ENCODE results near the gene SYTL5. TPM values are rescaled to one million over a fixed set of nuclear protein-coding genes. Genes with fewer than 3 reads are reported as not detected.

SYTL5 gene
- polyA plus RNA-seq (2013, experiment 1 of 2): 0.04 TPM
- 0.04 TPM for polyA plus RNA-seq (2013, experiment 2 of 2)

DNA sequence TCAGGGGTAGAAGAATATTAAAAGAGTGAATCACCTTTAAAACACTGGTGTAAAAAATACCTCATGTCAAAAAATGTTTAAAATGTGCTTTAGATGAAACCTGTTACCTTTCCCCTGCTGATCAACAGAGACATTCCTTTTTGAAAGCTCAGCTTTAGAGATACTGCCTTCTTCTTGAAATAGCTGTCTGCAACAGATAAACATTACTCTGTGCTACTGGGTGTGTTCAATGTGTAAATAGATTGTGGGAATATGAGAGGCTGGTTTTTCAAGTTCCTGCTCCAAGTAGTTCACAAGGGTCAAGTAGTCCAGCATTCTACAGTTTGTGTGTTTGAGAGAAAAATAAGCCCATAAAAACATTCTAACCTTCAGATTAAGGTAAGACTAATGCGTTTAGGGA lies at the start of gene SYTL5:
SYTL5 (plus strand) TSS at position 263 of the 400 bp plus-strand sequence. CDS start 27,337 bp downstream, outside the sequence.
- H3K79me1 ChIP-seq (replicated peaks; ENCODE audit: low read length, poor library complexity, severe bottlenecking): no peaks in the 10 kb centered on the region
- H3K4me1 ChIP-seq (ENCODE audit: control insufficient read depth, insufficient read depth, low read depth, low read length): no peaks in the 10 kb centered on the region

GRCh38 chrX:37958525-37959211 lies 47.7 kb upstream of the SYTL5 start:
- H2BK12ac ChIP-seq (ENCODE audit: low read length in 2 of 2): no peak overlapping the region
- 66% methylated on average over 5 of the region's 7 CpGs for WGBS
- H4K91ac ChIP-seq (ENCODE audit: low read length): no peak overlapping the region
- no peaks in the 10 kb centered on the region for H3K36me3 ChIP-seq (ENCODE audit: control insufficient read depth in 1 of 2, insufficient read depth in 2 of 2, low read depth in 1 of 2, low read length in 2 of 2)
- no peak overlapping the region for H3K14ac ChIP-seq (ENCODE audit: low read length in 2 of 2)
- H3K27ac ChIP-seq (ENCODE audit: low read length, poor library complexity, severe bottlenecking): peak overlapping the region; percentile 71
- H3K4me3 ChIP-seq (ENCODE audit: insufficient read depth in 1 of 2, low read depth in 1 of 2, low read length in 2 of 2): no peak overlapping the region
- no peak overlapping the region for H2AFZ ChIP-seq (ENCODE audit: low read depth, low read length)
- H3K9ac ChIP-seq (ENCODE audit: low read length): no peak overlapping the region
- H3K4me2 ChIP-seq (ENCODE audit: low read length, poor library complexity, severe bottlenecking): peak overlapping the region; percentile 29
- H3K23ac ChIP-seq (ENCODE audit: low read length in 2 of 2): no peak overlapping the region
- no peak overlapping the region for H3K4ac ChIP-seq (ENCODE audit: low read depth in 1 of 2, low read length in 2 of 2)
- H4K8ac ChIP-seq (ENCODE audit: low read length): no peak overlapping the region
- no peak overlapping the region for H2AK5ac ChIP-seq (ENCODE audit: low read length, severe bottlenecking)
- no peak overlapping the region for H3K18ac ChIP-seq (ENCODE audit: low read depth in 1 of 2, low read length in 2 of 2)
- H2BK5ac ChIP-seq (ENCODE audit: low read depth, low read length, poor library complexity, severe bottlenecking): no peak overlapping the region
- DNase-seq: peak; percentile 6
- H3K79me1 ChIP-seq (replicated peaks; ENCODE audit: low read length, poor library complexity, severe bottlenecking): no peaks in the 10 kb centered on the region
- no peaks in the 10 kb centered on the region for H3K9me3 ChIP-seq (ENCODE audit: control insufficient read depth, low read length)
- no peak overlapping the region for H2BK120ac ChIP-seq (ENCODE audit: low read depth, low read length)
- no peaks in the 10 kb centered on the region for H3K27me3 ChIP-seq (ENCODE audit: control insufficient read depth in 1 of 2, insufficient read depth in 1 of 2, low read length in 2 of 2)
- no peak overlapping the region for H2BK15ac ChIP-seq (ENCODE audit: low read depth, poor library complexity, severe bottlenecking)
- H3K4me1 ChIP-seq (ENCODE audit: control insufficient read depth, insufficient read depth, low read depth, low read length): peaks cover 4% of the 10 kb centered on the region

More for the DNA sequence above, at the start of gene SYTL5:
- H2AFZ ChIP-seq (ENCODE audit: low read depth, low read length): no peak within 1 kb of the TSS
- H3K27ac ChIP-seq (ENCODE audit: low read length, poor library complexity, severe bottlenecking): no peak within 1 kb of the TSS
- no peak within 1 kb of the TSS for H3K4ac ChIP-seq (ENCODE audit: low read depth in 1 of 2, low read length in 2 of 2)
- no peaks in the 10 kb centered on the region for H3K9me3 ChIP-seq (ENCODE audit: control insufficient read depth, low read length)
- H3K4me2 ChIP-seq (ENCODE audit: low read length, poor library complexity, severe bottlenecking): no peak within 1 kb of the TSS
- H3K36me3 ChIP-seq (ENCODE audit: control insufficient read depth in 1 of 2, insufficient read depth in 2 of 2, low read depth in 1 of 2, low read length in 2 of 2): no peaks in the 10 kb centered on the region
- H2BK120ac ChIP-seq (ENCODE audit: low read depth, low read length): no peak within 1 kb of the TSS
- peak; percentile 9 for DNase-seq
- no peak within 1 kb of the TSS for H2BK12ac ChIP-seq (ENCODE audit: low read length in 2 of 2)
- H4K91ac ChIP-seq (ENCODE audit: low read length): no peak within 1 kb of the TSS
- H2AK5ac ChIP-seq (ENCODE audit: low read length, severe bottlenecking): no peak within 1 kb of the TSS
- no peak within 1 kb of the TSS for H3K4me3 ChIP-seq (ENCODE audit: insufficient read depth in 1 of 2, low read depth in 1 of 2, low read length in 2 of 2)
- no peak within 1 kb of the TSS for H3K23ac ChIP-seq (ENCODE audit: low read length in 2 of 2)
- no CpG with 5 or more reads among the region's 1 CpG for WGBS
- H3K27me3 ChIP-seq (ENCODE audit: control insufficient read depth in 1 of 2, insufficient read depth in 1 of 2, low read length in 2 of 2): peaks cover 0 to 4% of the 10 kb centered on the region in 2 experiments
- no peak within 1 kb of the TSS for H3K14ac ChIP-seq (ENCODE audit: low read length in 2 of 2)
- no peak within 1 kb of the TSS for H2BK15ac ChIP-seq (ENCODE audit: low read depth, poor library complexity, severe bottlenecking)
- H4K8ac ChIP-seq (ENCODE audit: low read length): no peak within 1 kb of the TSS
- H3K18ac ChIP-seq (ENCODE audit: low read depth in 1 of 2, low read length in 2 of 2): no peak within 1 kb of the TSS
- H2BK5ac ChIP-seq (ENCODE audit: low read depth, low read length, poor library complexity, severe bottlenecking): no peak within 1 kb of the TSS
- H3K9ac ChIP-seq (ENCODE audit: low read length): no peak within 1 kb of the TSS

DNA sequence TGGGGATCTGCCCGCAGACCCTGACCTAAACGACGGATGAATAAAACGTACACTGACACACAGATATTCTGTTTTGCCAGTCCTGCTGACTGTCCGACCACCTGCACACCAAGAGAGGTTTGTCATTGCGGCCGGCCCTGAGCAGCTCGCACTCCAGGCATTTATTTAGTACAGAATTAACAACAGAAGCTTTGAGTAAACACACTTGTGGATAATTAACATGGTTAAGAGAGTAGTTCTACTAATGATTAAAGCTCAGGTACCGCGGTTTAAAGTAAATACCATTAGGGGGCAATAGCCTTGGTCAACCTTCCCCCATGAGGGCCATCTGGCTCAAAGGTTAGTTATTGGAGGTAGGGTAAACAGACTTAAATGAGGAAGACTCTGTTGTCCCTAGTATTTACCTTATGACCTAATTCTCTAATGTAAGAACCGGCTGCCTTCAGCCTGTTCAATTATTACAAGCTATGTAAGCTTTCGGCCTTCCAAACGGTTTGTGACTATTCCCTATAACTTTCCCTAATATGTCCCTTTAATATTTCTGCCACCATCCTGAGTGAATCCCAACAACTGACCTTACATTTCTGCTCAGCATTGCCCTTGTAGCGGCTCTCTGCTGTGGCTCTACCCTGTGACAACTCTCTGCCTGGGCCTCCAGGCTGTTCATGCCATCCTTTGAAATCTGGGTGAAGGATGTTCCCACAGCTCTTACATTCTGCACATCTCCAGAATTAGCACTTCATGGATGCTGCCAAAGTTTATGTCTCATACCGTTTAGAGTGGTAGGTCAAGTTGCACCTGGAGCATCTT lies 46.9 kb upstream of the SYTL5 start:
- Histone ChIP-seq H4K8ac (ENCODE audit: low read length) (no peak overlapping the region), H3K23ac (ENCODE audit: low read length in 2 of 2) (no peak overlapping the region), H2BK12ac (ENCODE audit: low read length in 2 of 2) (no peak overlapping the region), H2BK15ac (ENCODE audit: low read depth, poor library complexity, severe bottlenecking) (no peak overlapping the region), H3K4me2 (ENCODE audit: low read length, poor library complexity, severe bottlenecking) (peak overlapping the region; percentile 29), H3K9me3 (ENCODE audit: control insufficient read depth, low read length) (no peaks in the 10 kb centered on the region), H2BK5ac (ENCODE audit: low read depth, low read length, poor library complexity, severe bottlenecking) (no peak overlapping the region), H3K79me1 (replicated peaks; ENCODE audit: low read length, poor library complexity, severe bottlenecking) (no peaks in the 10 kb centered on the region), H3K36me3 (ENCODE audit: control insufficient read depth in 1 of 2, insufficient read depth in 2 of 2, low read depth in 1 of 2, low read length in 2 of 2) (no peaks in the 10 kb centered on the region), H3K27ac (ENCODE audit: low read length, poor library complexity, severe bottlenecking) (peak overlapping the region; percentile 71), H2AFZ (ENCODE audit: low read depth, low read length) (no peak overlapping the region), H3K27me3 (ENCODE audit: control insufficient read depth in 1 of 2, insufficient read depth in 1 of 2, low read length in 2 of 2) (no peaks in the 10 kb centered on the region), H3K18ac (ENCODE audit: low read depth in 1 of 2, low read length in 2 of 2) (no peak overlapping the region), H3K4me1 (ENCODE audit: control insufficient read depth, insufficient read depth, low read depth, low read length) (peaks cover 4% of the 10 kb centered on the region), H2AK5ac (ENCODE audit: low read length, severe bottlenecking) (peak overlapping the region; percentile 6), H3K4me3 (ENCODE audit: insufficient read depth in 1 of 2, low read depth in 1 of 2, low read length in 2 of 2) (no peak overlapping the region), H2BK120ac (ENCODE audit: low read depth, low read length) (no peak overlapping the region), H3K4ac (ENCODE audit: low read depth in 1 of 2, low read length in 2 of 2) (no peak overlapping the region), H4K91ac (ENCODE audit: low read length) (no peak overlapping the region), H3K14ac (ENCODE audit: low read length in 2 of 2) (no peak overlapping the region), H3K9ac (ENCODE audit: low read length) (no peak overlapping the region)
- 96% methylated on average over 11 of the region's 15 CpGs for WGBS
- DNase-seq: no peak

DNA sequence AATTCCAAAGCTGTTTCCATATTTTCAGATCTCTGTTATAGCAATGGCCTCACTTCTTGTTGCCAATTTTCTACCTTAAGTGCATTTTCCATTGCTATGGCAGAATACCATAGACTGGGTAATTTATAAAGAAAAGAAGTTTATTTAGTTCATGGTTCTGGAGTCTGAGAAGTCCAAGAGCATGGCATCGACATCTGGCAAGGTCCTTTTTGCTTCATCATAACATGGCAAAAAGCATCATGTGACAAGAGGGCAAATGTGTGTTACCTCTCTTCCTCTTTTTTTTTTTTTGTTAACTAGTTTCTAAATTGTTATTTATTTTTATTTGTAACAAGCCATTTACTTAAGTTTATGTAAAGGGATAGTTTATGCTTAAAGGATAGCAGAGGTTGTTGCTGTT lies 45.2 kb upstream of the SYTL5 start:
- no peak overlapping the region for H3K9ac ChIP-seq (ENCODE audit: low read length)
- H3K4ac ChIP-seq (ENCODE audit: low read depth in 1 of 2, low read length in 2 of 2): no peak overlapping the region
- no peak overlapping the region for H3K18ac ChIP-seq (ENCODE audit: low read depth in 1 of 2, low read length in 2 of 2)
- no peak overlapping the region for H4K8ac ChIP-seq (ENCODE audit: low read length)
- H3K9me3 ChIP-seq (ENCODE audit: control insufficient read depth, low read length): no peaks in the 10 kb centered on the region
- H2AFZ ChIP-seq (ENCODE audit: low read depth, low read length): no peak overlapping the region
- H2BK5ac ChIP-seq (ENCODE audit: low read depth, low read length, poor library complexity, severe bottlenecking): no peak overlapping the region
- no peaks in the 10 kb centered on the region for H3K79me1 ChIP-seq (replicated peaks; ENCODE audit: low read length, poor library complexity, severe bottlenecking)
- WGBS: 100% methylated on average over 1 of the region's 1 CpG
- H3K14ac ChIP-seq (ENCODE audit: low read length in 2 of 2): no peak overlapping the region
- no peak for DNase-seq
- H3K4me3 ChIP-seq (ENCODE audit: insufficient read depth in 1 of 2, low read depth in 1 of 2, low read length in 2 of 2): no peak overlapping the region
- no peak overlapping the region for H3K23ac ChIP-seq (ENCODE audit: low read length in 2 of 2)
- no peak overlapping the region for H2BK120ac ChIP-seq (ENCODE audit: low read depth, low read length)
- no peak overlapping the region for H2BK12ac ChIP-seq (ENCODE audit: low read length in 2 of 2)
- H2AK5ac ChIP-seq (ENCODE audit: low read length, severe bottlenecking): no peak overlapping the region
- H4K91ac ChIP-seq (ENCODE audit: low read length): no peak overlapping the region
- H3K27ac ChIP-seq (ENCODE audit: low read length, poor library complexity, severe bottlenecking): no peak overlapping the region
- H3K36me3 ChIP-seq (ENCODE audit: control insufficient read depth in 1 of 2, insufficient read depth in 2 of 2, low read depth in 1 of 2, low read length in 2 of 2): no peaks in the 10 kb centered on the region
- H2BK15ac ChIP-seq (ENCODE audit: low read depth, poor library complexity, severe bottlenecking): no peak overlapping the region
- no peaks in the 10 kb centered on the region for H3K27me3 ChIP-seq (ENCODE audit: control insufficient read depth in 1 of 2, insufficient read depth in 1 of 2, low read length in 2 of 2)
- H3K4me2 ChIP-seq (ENCODE audit: low read length, poor library complexity, severe bottlenecking): no peak overlapping the region
- peaks cover 4% of the 10 kb centered on the region for H3K4me1 ChIP-seq (ENCODE audit: control insufficient read depth, insufficient read depth, low read depth, low read length)

All from mesenchymal stem cell (in vitro differentiated cells and primary cell).